ENCODE results near the gene SPECC1L. TPM values are rescaled to one million over a fixed set of nuclear protein-coding genes. Genes with fewer than 3 reads are reported as not detected.

SPECC1L gene
- total RNA-seq, 4 donors from 2014 or later = 50.4 to 125 (median 68.0) TPM

GRCh38 chr22:24453853-24454252, 183.2 kb downstream of the SPECC1L start:
- WGBS, 2 donors (ENCODE audit: low coverage in 1 of 2) = 88% methylated on average over 1 of the region's 1 CpG
- Histone ChIP-seq H3K4me1 (no peaks in the 10 kb centered on the region), H3K36me3 (no peaks in the 10 kb centered on the region), H3K27me3 (no peaks in the 10 kb centered on the region), H3K27ac (no peak overlapping the region), H3K4me3 (no peak overlapping the region), H3K9me3 (no peaks in the 10 kb centered on the region)
- intact Hi-C loops (cut with DNase I; ENCODE audit: low total_unique reads) (no loop called here), in situ Hi-C loops (cut with MboI; ENCODE audit: low pct_ligation_motif_present in 1 of 4, low pct_unique_long_range_greater_than_20kb in 1 of 4, low sequenced_read_pairs in 3 of 4) (no loop called here)
- no peak for DNase-seq
- TF ChIP-seq EP300 (IDR thresholded peaks at IDR 0.05; ENCODE audit: low read depth) (no peak), POLR2A (IDR thresholded peaks at IDR 0.05) (no peak), POLR2AphosphoS5 (IDR thresholded peaks at IDR 0.05) (no peak), CTCF (IDR thresholded peaks at IDR 0.05) (no peak)

- intact Hi-C loops (cut with DNase I; ENCODE audit: low total_unique reads) = no loop called here
- Histone ChIP-seq H3K27ac (no peak overlapping the region), H3K4me3 (no peak overlapping the region), H3K36me3 (no peaks in the 10 kb centered on the region), H3K27me3 (no peaks in the 10 kb centered on the region), H3K9me3 (no peaks in the 10 kb centered on the region), H3K4me1 (no peaks in the 10 kb centered on the region)
- DNase-seq = no peak
- TF ChIP-seq CTCF (IDR thresholded peaks at IDR 0.05) = no peak
- WGBS, 2 donors (ENCODE audit: low coverage in 1 of 2) = 60 to 83% methylated on average over 2 to 4 of the region's 4 CpGs
- in situ Hi-C loops (cut with MboI; ENCODE audit: low pct_ligation_motif_present in 1 of 4, low pct_unique_long_range_greater_than_20kb in 1 of 4, low sequenced_read_pairs in 3 of 4) = no loop called here
Observed at GRCh38 chr22:24455039-24455438, 184.4 kb downstream of the SPECC1L start.

- no peaks in the 10 kb centered on the region for H3K27me3 ChIP-seq
- no peak overlapping the region for H3K27ac ChIP-seq
- in situ Hi-C loops (cut with MboI; ENCODE audit: low pct_ligation_motif_present in 1 of 4, low pct_unique_long_range_greater_than_20kb in 1 of 4, low sequenced_read_pairs in 3 of 4) = no loop called here
- intact Hi-C loops (cut with DNase I; ENCODE audit: low total_unique reads) = no loop called here
- DNase-seq = no peak
- no peaks in the 10 kb centered on the region for H3K36me3 ChIP-seq
- no peak for TF ChIP-seq POLR2AphosphoS5 (IDR thresholded peaks at IDR 0.05)
- TF ChIP-seq POLR2A (IDR thresholded peaks at IDR 0.05) = no peak
- H3K9me3 ChIP-seq = no peaks in the 10 kb centered on the region
- 56 to 62% methylated on average over 8 to 9 of the region's 9 CpGs for WGBS, 2 donors (ENCODE audit: low coverage in 1 of 2)
- H3K4me3 ChIP-seq = no peak overlapping the region
- no peaks in the 10 kb centered on the region for H3K4me1 ChIP-seq
Observed at GRCh38 chr22:24455751-24456426, 185.3 kb downstream of the SPECC1L start.

GRCh38 chr22:24457894-24458420, 187.3 kb downstream of the SPECC1L start:
- Histone ChIP-seq H3K9me3 (no peaks in the 10 kb centered on the region), H3K4me1 (no peaks in the 10 kb centered on the region), H3K27me3 (no peaks in the 10 kb centered on the region), H3K27ac (no peak overlapping the region), H3K36me3 (no peaks in the 10 kb centered on the region), H3K4me3 (no peak overlapping the region)
- intact Hi-C loops (cut with DNase I; ENCODE audit: low total_unique reads) = no loop called here
- TF ChIP-seq POLR2A (IDR thresholded peaks at IDR 0.05) = no peak
- no peak for TF ChIP-seq POLR2AphosphoS5 (IDR thresholded peaks at IDR 0.05)
- TF ChIP-seq CTCF (IDR thresholded peaks at IDR 0.05) = no peak
- no peak for TF ChIP-seq EP300 (IDR thresholded peaks at IDR 0.05; ENCODE audit: low read depth)
- 81 to 86% methylated on average over 2 to 3 of the region's 3 CpGs for WGBS, 2 donors (ENCODE audit: low coverage in 1 of 2)
- in situ Hi-C loops (cut with MboI; ENCODE audit: low pct_ligation_motif_present in 1 of 4, low pct_unique_long_range_greater_than_20kb in 1 of 4, low sequenced_read_pairs in 3 of 4) = no loop called here
- DNase-seq = no peak

- Histone ChIP-seq H3K9me3 (no peaks in the 10 kb centered on the region), H3K4me1 (no peaks in the 10 kb centered on the region), H3K4me3 (no peak overlapping the region), H3K27me3 (no peaks in the 10 kb centered on the region), H3K36me3 (no peaks in the 10 kb centered on the region), H3K27ac (no peak overlapping the region)
- 72 to 82% methylated on average over 1 of the region's 1 CpG for WGBS, 2 donors (ENCODE audit: low coverage in 1 of 2)
- TF ChIP-seq POLR2A (IDR thresholded peaks at IDR 0.05) (no peak), POLR2AphosphoS5 (IDR thresholded peaks at IDR 0.05) (no peak), EP300 (IDR thresholded peaks at IDR 0.05; ENCODE audit: low read depth) (no peak), CTCF (IDR thresholded peaks at IDR 0.05) (no peak)
- intact Hi-C loops (cut with DNase I; ENCODE audit: low total_unique reads) = no loop called here
- no peak for DNase-seq
- in situ Hi-C loops (cut with MboI; ENCODE audit: low pct_ligation_motif_present in 1 of 4, low pct_unique_long_range_greater_than_20kb in 1 of 4, low sequenced_read_pairs in 3 of 4) = no loop called here
Observed at GRCh38 chr22:24459911-24460310, 189.3 kb downstream of the SPECC1L start.
